ENCODE results near the gene TMEM100.

- TF ChIP-seq SP1 (IDR thresholded peaks at IDR 0.05) (no peak), FOXA1 (IDR thresholded peaks at IDR 0.05) (no peak), FOXK2 (IDR thresholded peaks at IDR 0.05) (no peak), HDGF (IDR thresholded peaks at IDR 0.05; ENCODE audit: borderline replicate concordance) (no peak), BHLHE40 (IDR thresholded peaks at IDR 0.05; ENCODE audit: borderline replicate concordance) (no peak), SUZ12 (IDR thresholded peaks at IDR 0.05) (no peak), NFRKB (IDR thresholded peaks at IDR 0.05) (no peak), LEF1 (IDR thresholded peaks at IDR 0.05; ENCODE audit: borderline replicate concordance) (no peak)
Observed at GRCh38 chr17:55702150-55702549, 20.5 kb downstream of the TMEM100 start.

All from HEK293T (cell line).